ENCODE data around the gene RSBN1.
"Not testable (repeated sequence)": the region's sequence is repeated elsewhere in the genome, so short reads cannot be mapped to it uniquely, and the experiment has no call there.

The RSBN1 gene

GRCh38 chr1:113732802-113733201, 79.5 kb downstream of the RSBN1 start:
- no peak for DNase-seq

GRCh38 chr1:113721010-113721409, 91.3 kb downstream of the RSBN1 start:
- no peak for DNase-seq

GRCh38 chr1:113718621-113719020, 93.7 kb downstream of the RSBN1 start:
- DNase-seq, result not testable (repeated sequence)

- DNase-seq, result not testable (repeated sequence)
Observed at GRCh38 chr1:113717506-113717905, 94.8 kb downstream of the RSBN1 start.

DNA sequence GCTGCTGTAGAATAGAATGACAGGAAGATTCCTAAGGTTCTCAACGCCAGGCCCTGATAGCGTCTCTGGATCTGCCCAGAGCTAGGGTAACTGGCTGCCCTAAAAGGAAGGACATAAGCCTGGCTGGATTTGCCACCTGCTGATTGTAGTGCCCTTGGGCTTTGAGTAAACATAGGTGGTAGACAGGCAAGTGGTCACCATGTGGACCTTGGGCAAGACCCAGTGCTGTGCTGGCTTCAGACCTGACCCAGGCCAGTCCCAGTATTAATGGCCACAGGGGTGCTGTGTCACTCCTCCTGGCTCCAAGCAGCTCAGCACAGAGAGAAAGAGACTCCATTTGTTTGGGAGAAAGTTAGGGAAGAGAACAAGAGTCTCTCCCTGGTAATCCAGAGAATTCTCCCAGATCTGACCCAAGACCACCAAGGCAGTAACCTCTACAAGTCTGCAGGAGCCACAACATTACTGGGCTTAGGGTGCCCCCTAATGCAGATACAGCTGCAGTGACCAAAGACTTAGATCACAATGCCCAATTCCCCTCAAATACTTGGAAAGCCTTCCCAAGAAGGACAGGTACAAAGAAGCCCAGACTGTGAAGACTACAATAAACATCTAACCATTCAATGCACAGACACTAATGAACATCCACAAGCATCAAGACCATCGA, 97.5 kb downstream of the RSBN1 start:
- DNase-seq, result no peak

Measured in NCI-H82 (cell line).